K562 (cell line): Measurements from ENCODE around the gene MCC. TPM values are rescaled to one million over a fixed set of nuclear protein-coding genes. Genes with fewer than 3 reads are reported as not detected.

Experiments
- ATAC-seq: fragments of 200-7000 bp; cut with Tn5 transposase; 3 replicates; pipeline ENCODE4 v1.9.1; 2020; ENCODE audit warnings: moderate library complexity
- BruUV-seq: library from RNA; stranded (reverse); fragments of 400-500 nt; replicated peaks from 2 replicates; lab custom pipeline; 2021; lab: Mats Ljungman, UMichigan
- CTCF ChIA-PET: fragments of 300-600 bp; formaldehyde crosslinking; extraction: SDS; loops from one replicate; lab custom pipeline; 2021; ENCODE audit warnings: low intra/inter-chr PET ratio; lab: Yijun Ruan, JAX
- POLR2A ChIA-PET: fragments of 300-600, 350-650 bp; sonication (Branson Sonifier 250); formaldehyde crosslinking; extraction: SDS; loops from one replicate; lab custom pipeline; 2021; ENCODE audit warnings: antibody characterized with exemption, inconsistent platforms; lab: Yijun Ruan, JAX
- DNase-seq, 4 experiments: peaks; one replicate each; pipeline versions ENCODE4 v3.0.0 to v3.0.0-alpha.2; 2011 to 2018; ENCODE audit warnings: low spot score in 3 of 4, mixed read lengths in 3 of 4; ENCODE audit errors: extremely low read depth in 1 of 4
- FAIRE-seq: peaks from 2 replicates; lab custom pipeline; 2011; peaks lifted over from hg19 to GRCh38; lab: Jason Lieb, UNC
- H2AFZ ChIP-seq: 2 replicates; pipeline ENCODE4 v1.6.0; 2011; ENCODE audit warnings: low read depth, low read length, control low read depth, inconsistent platforms
- H3K27ac ChIP-seq: fragments of 200-600 bp; 3 replicates; pipeline ENCODE4 v1.8.0; 2011; ENCODE audit warnings: low read depth, mild to moderate bottlenecking, control low read depth, inconsistent platforms, low read length, moderate library complexity, mixed read lengths; ENCODE audit errors: extremely low read depth
- H3K27me3 ChIP-seq, 2 experiments: fragments of 300-600 bp in 1 of 2; 2 replicates in 1 of 2; 3 replicates in 1 of 2; pipeline versions ENCODE4 v1.6.0 to v1.8.0; 2011; ENCODE audit warnings: inconsistent platforms in 2 of 2, low read length in 2 of 2, mild to moderate bottlenecking in 1 of 2, mixed read lengths in 1 of 2, moderate library complexity in 1 of 2; ENCODE audit not compliant: control insufficient read depth in 2 of 2, insufficient read depth in 2 of 2
- H3K36me3 ChIP-seq: fragments of 300-600 bp; 3 replicates; pipeline ENCODE4 v1.8.0; 2011; ENCODE audit warnings: mild to moderate bottlenecking, low read length, inconsistent platforms; ENCODE audit not compliant: control insufficient read depth, insufficient read depth
- H3K4me1 ChIP-seq, 2 experiments: fragments of 200-600 bp in 1 of 2; replicated peaks in 1 of 2; 2 replicates in 1 of 2; 3 replicates in 1 of 2; pipeline versions ENCODE4 v1.5.1 to v1.8.0; 2011; ENCODE audit warnings: inconsistent platforms in 2 of 2, low read length in 2 of 2, mild to moderate bottlenecking in 1 of 2, mixed read lengths in 1 of 2, moderate library complexity in 1 of 2; ENCODE audit not compliant: control insufficient read depth in 2 of 2, insufficient read depth in 2 of 2
- H3K4me2 ChIP-seq: 2 replicates; pipeline ENCODE4 v1.6.1; 2011; ENCODE audit warnings: low read length, control low read depth, inconsistent platforms, mixed read lengths; ENCODE audit not compliant: insufficient read depth
- H3K4me3 ChIP-seq: fragments of 200-600 bp; sonication (generic), shearing (Covaris generic); 2 replicates; pipeline ENCODE4 v1.5.1; 2016; ENCODE audit warnings: control low read depth, inconsistent platforms
- H3K79me2 ChIP-seq: fragments of 200-600 bp; 3 replicates; pipeline ENCODE4 v1.8.0; 2011; ENCODE audit warnings: low read length, inconsistent platforms; ENCODE audit not compliant: control insufficient read depth, insufficient read depth
- H3K9ac ChIP-seq, 2 experiments: 2 replicates each; pipeline versions ENCODE4 v1.6.0 to v1.6.1; 2011; ENCODE audit warnings: low read depth in 2 of 2, low read length in 2 of 2, control low read depth in 1 of 2, inconsistent platforms in 1 of 2, mild to moderate bottlenecking in 1 of 2, mixed read lengths in 1 of 2; ENCODE audit not compliant: insufficient read depth in 1 of 2
- H3K9me1 ChIP-seq: one replicate; pipeline ENCODE4 v1.6.0; 2011; ENCODE audit warnings: inconsistent platforms, mild to moderate bottlenecking, low read length, moderate library complexity; ENCODE audit not compliant: control insufficient read depth, insufficient read depth
- H3K9me3 ChIP-seq: replicated peaks from 2 replicates; pipeline ENCODE4 v1.5.1; 2011; ENCODE audit warnings: low read depth, low read length, inconsistent platforms; ENCODE audit not compliant: control insufficient read depth, insufficient read depth
- H4K20me1 ChIP-seq: replicated peaks from 2 replicates; pipeline ENCODE4 v1.6.1; 2011; ENCODE audit warnings: low read length, inconsistent platforms, mixed read lengths; ENCODE audit not compliant: control insufficient read depth, insufficient read depth
- CCAR2 ChIP-seq: fragments of 200-400 bp; formaldehyde crosslinking; IDR thresholded peaks from 2 replicates; pipeline ENCODE4 v1.6.1; 2017; ENCODE audit warnings: mild to moderate bottlenecking, low read depth, low read length
- CREB1 ChIP-seq, 2 experiments: sonication (generic) in 1 of 2; formaldehyde crosslinking in 1 of 2; IDR thresholded peaks; 2 replicates each; pipeline versions ENCODE4 v1.6.1 to v1.8.0; 2012 to 2022; ENCODE audit warnings: inconsistent platforms in 1 of 2, mild to moderate bottlenecking in 1 of 2, missing genetic modification reagents in 1 of 2, moderate library complexity in 1 of 2
- HDAC3 ChIP-seq: fragments of 450-650 bp; IDR thresholded peaks from 2 replicates; pipeline ENCODE4 v1.6.1; 2018; ENCODE audit warnings: borderline replicate concordance, mild to moderate bottlenecking, moderate library complexity; ENCODE audit not compliant: partially characterized antibody
- HOXB6 ChIP-seq: fragments of 250-450 bp; sonication (Bioruptor Pico); IDR thresholded peaks from 2 replicates; pipeline ENCODE4 v1.5.1; 2022; ENCODE audit warnings: mild to moderate bottlenecking, borderline replicate concordance
- IFI16 ChIP-seq: fragments of 250-450 bp; sonication (Bioruptor Pico); IDR thresholded peaks from 2 replicates; pipeline ENCODE4 v2.1.2; 2022; ENCODE audit warnings: mild to moderate bottlenecking, inconsistent platforms
- MEIS2 ChIP-seq: fragments of 450-650 bp; IDR thresholded peaks from 2 replicates; pipeline ENCODE4 v1.6.1; 2014; ENCODE audit warnings: mild to moderate bottlenecking; ENCODE audit not compliant: partially characterized antibody
- PHF21A ChIP-seq: fragments of 450-650 bp; IDR thresholded peaks from 2 replicates; pipeline ENCODE4 v1.6.1; 2017; ENCODE audit warnings: low read depth, borderline replicate concordance
- PYGO2 ChIP-seq: fragments of 450-650 bp; IDR thresholded peaks from 2 replicates; pipeline ENCODE4 v1.6.1; 2016; ENCODE audit warnings: mild to moderate bottlenecking, missing genetic modification characterization, moderate library complexity, missing compliant biosample characterization
- RBM25 ChIP-seq: fragments of 200-400 bp; formaldehyde crosslinking; IDR thresholded peaks from 2 replicates; pipeline ENCODE4 v1.6.1; 2018; ENCODE audit warnings: low read length, low read depth, moderate library complexity; ENCODE audit not compliant: severe bottlenecking
- TAF9B ChIP-seq: fragments of 450-650 bp; IDR thresholded peaks from 2 replicates; pipeline ENCODE4 v1.6.1; 2018; ENCODE audit warnings: mild to moderate bottlenecking; ENCODE audit not compliant: partially characterized antibody
- ZFP36 ChIP-seq: fragments of 150-350 bp; IDR thresholded peaks from 2 replicates; pipeline ENCODE4 v1.6.1; 2018; ENCODE audit warnings: low read length, low read depth; ENCODE audit not compliant: partially characterized antibody
- ZNF121 ChIP-seq: sonication (generic); formaldehyde crosslinking; conservative IDR thresholded peaks from 2 replicates; pipeline ENCODE4 v1.8.0; 2022; ENCODE audit warnings: missing genetic modification reagents
- WGBS: fragments of 100-300 bp; shearing (Covaris generic); methylation state at CpG from one replicate; pipeline ENCODE4 v1.1.6; 2016; ENCODE audit warnings: low coverage, mixed read lengths; ENCODE audit not compliant: insufficient coverage; ENCODE audit errors: missing lambda C conversion rate; 5-methylcytosine and 5-hydroxymethylcytosine counted together
- in situ Hi-C: fragments of 300-500 bp; cut with MboI; formaldehyde crosslinking; loops from 4 replicates; pipeline ENCODE4 v1.15.0; 2018; ENCODE audit warnings: inconsistent platforms, mixed read lengths
- intact Hi-C: fragments of 100-400 bp; cut with micrococcal nuclease; formaldehyde crosslinking; loops from 2 replicates; pipeline ENCODE4 v1.14.2; 2022
- polyA plus RNA-seq, 8 experiments: library from polyadenylated mRNA; depleted of rRNA in 4 of 8; stranded (reverse) in 5 of 8; unstranded in 3 of 8; fragments of >200 nt; fragmentation: Nextera tagmentation in 2 of 8; fragmentation: Illumina TruSeq in 1 of 8; extraction: Ambion mirVana in 2 of 8; extraction: Trizol in 1 of 8; gene quantifications; 2 replicates each; pipeline versions ENCODE4 v1.2.1 to v1.2.3, GENCODE V29; 2011 to 2014; ENCODE audit warnings: inconsistent platforms in 1 of 8, missing spikeins in 1 of 8
- total RNA-seq, 7 experiments: library from RNA; depleted of rRNA in 6 of 7; stranded (reverse); fragments of >200 nt in 6 of 7; fragmentation: Illumina TruSeq in 2 of 7; extraction: Trizol in 2 of 7; gene quantifications; 2 replicates each; pipeline versions ENCODE4 v1.2.1 to v1.2.3, GENCODE V29; 2011 to 2021; ENCODE audit warnings: low replicate concordance in 1 of 7
- TF ChIP-seq, protein P1 (sequence below): fragments of 150-350 bp; conservative IDR thresholded peaks from 2 replicates; pipeline ENCODE4 v1.6.1; 2014; ENCODE audit warnings: low read length
- TF ChIP-seq, protein P2 (sequence below): fragments of 250-450 bp; sonication (Bioruptor Pico); IDR thresholded peaks from 2 replicates; pipeline ENCODE4 v1.4.0; 2020
- TF ChIP-seq, protein P3 (sequence below): fragments of 450-650 bp; IDR thresholded peaks from 2 replicates; pipeline ENCODE4 v1.6.1; 2016; ENCODE audit warnings: mild to moderate bottlenecking

Gene MCC
- total and polyA plus RNA-seq, 9 of the 15 experiments (the other 6 are each of a cell fraction or from before 2014, with no cell fraction given) = 0.04 to 0.24 (median 0.06) TPM; not detected in 1

DNA sequence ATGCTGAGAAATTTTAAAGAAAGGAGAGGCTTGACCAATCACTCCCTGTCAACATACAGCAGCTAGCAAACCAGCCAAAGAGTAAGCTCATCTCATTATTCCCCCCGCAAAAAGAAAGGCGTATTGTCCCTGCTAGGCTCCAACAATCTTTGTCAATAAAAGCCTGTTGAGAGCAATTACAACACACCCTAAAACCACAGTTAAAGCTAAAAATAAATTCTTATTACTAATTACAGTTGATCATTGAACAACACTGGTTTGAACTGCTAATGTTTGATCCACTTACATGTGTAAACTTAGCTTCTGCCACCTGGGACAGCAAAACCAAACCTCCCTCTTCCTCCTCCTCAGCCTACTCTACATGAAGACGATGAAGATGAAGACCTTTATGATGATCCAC, 204.7 kb downstream of the MCC start (continued):
- TF ChIP-seq, protein P1, sequence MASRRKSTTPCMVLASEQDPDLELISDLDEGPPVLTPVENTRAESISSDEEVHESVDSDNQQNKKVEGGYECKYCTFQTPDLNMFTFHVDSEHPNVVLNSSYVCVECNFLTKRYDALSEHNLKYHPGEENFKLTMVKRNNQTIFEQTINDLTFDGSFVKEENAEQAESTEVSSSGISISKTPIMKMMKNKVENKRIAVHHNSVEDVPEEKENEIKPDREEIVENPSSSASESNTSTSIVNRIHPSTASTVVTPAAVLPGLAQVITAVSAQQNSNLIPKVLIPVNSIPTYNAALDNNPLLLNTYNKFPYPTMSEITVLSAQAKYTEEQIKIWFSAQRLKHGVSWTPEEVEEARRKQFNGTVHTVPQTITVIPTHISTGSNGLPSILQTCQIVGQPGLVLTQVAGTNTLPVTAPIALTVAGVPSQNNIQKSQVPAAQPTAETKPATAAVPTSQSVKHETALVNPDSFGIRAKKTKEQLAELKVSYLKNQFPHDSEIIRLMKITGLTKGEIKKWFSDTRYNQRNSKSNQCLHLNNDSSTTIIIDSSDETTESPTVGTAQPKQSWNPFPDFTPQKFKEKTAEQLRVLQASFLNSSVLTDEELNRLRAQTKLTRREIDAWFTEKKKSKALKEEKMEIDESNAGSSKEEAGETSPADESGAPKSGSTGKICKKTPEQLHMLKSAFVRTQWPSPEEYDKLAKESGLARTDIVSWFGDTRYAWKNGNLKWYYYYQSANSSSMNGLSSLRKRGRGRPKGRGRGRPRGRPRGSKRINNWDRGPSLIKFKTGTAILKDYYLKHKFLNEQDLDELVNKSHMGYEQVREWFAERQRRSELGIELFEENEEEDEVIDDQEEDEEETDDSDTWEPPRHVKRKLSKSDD = no peak
- TF ChIP-seq TAF9B (no peak), HDAC3 (no peak), IFI16 (CRISPR knock-in tag) (no peak), CCAR2 (no peak)

DNA sequence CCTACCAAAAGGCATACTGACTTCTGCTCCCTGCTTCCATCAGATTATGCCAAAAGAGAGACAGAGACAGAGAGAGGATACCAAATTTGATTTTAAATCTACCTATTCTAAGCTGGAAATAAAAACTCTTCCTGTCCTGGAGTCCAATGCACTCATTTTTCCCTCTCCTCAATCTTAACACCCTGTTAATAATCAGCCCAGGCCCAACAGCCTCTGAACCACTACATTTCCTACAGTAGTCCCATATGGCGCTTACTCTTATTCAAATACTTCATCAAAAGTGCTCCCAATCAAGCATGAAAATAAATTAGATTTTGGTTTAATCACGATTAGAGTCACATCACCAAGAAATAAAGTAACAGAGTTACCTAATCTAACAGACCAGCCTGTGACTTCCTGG, 205.8 kb downstream of the MCC start:
- no peaks in the 10 kb centered on the region for H3K9me1 ChIP-seq
- no peak overlapping the region for H3K27ac ChIP-seq
- H3K4me2 ChIP-seq = no peak overlapping the region
- H3K9me3 ChIP-seq = no peaks in the 10 kb centered on the region
- no peaks in the 10 kb centered on the region for H3K36me3 ChIP-seq
- CTCF ChIA-PET = no interaction called here
- H3K4me1 ChIP-seq = no peaks in the 10 kb centered on the region; a peak in 1 of 5 replicates
- POLR2A ChIA-PET = interaction anchor here (0.7 kb wide), 1 partner anchor 36 kb away, joined by 3 read pairs; no protein-coding TSS in a partner anchor
- TF ChIP-seq RBM25 (no peak), CREB1 (IDR thresholded peaks at IDR 0.05) (no peak), CREB1 (CRISPR knock-in tag; IDR thresholded peaks at IDR 0.05) (no peak), MEIS2 (no peak), PYGO2 (tag) (no peak), ZNF121 (no peak), PHF21A (no peak), ZFP36 (no peak), HOXB6 (CRISPR knock-in tag) (no peak)
- TF ChIP-seq, protein P2, sequence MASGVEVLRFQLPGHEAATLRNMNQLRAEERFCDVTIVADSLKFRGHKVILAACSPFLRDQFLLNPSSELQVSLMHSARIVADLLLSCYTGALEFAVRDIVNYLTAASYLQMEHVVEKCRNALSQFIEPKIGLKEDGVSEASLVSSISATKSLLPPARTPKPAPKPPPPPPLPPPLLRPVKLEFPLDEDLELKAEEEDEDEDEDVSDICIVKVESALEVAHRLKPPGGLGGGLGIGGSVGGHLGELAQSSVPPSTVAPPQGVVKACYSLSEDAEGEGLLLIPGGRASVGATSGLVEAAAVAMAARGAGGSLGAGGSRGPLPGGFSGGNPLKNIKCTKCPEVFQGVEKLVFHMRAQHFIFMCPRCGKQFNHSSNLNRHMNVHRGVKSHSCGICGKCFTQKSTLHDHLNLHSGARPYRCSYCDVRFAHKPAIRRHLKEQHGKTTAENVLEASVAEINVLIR (CRISPR knock-in tag) = no peak
- TF ChIP-seq, protein P3, sequence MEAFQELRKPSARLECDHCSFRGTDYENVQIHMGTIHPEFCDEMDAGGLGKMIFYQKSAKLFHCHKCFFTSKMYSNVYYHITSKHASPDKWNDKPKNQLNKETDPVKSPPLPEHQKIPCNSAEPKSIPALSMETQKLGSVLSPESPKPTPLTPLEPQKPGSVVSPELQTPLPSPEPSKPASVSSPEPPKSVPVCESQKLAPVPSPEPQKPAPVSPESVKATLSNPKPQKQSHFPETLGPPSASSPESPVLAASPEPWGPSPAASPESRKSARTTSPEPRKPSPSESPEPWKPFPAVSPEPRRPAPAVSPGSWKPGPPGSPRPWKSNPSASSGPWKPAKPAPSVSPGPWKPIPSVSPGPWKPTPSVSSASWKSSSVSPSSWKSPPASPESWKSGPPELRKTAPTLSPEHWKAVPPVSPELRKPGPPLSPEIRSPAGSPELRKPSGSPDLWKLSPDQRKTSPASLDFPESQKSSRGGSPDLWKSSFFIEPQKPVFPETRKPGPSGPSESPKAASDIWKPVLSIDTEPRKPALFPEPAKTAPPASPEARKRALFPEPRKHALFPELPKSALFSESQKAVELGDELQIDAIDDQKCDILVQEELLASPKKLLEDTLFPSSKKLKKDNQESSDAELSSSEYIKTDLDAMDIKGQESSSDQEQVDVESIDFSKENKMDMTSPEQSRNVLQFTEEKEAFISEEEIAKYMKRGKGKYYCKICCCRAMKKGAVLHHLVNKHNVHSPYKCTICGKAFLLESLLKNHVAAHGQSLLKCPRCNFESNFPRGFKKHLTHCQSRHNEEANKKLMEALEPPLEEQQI = no peak
- H4K20me1 ChIP-seq = 0 out of 2 replicates have a peak, but pooled peaks cover 4% of the 10 kb centered on the region
- no peak overlapping the region for H3K9ac ChIP-seq
- no TSS peak for BruUV-seq
- H2AFZ ChIP-seq = no peak overlapping the region
- WGBS = 0% methylated on average over 2 of the region's 2 CpGs
- in situ Hi-C loops = no loop called here
- no peaks in the 10 kb centered on the region for H3K79me2 ChIP-seq
- no peak for DNase-seq
- no peak for FAIRE-seq
- intact Hi-C loops = no loop called here
- H3K4me3 ChIP-seq = no peak overlapping the region
- ATAC-seq = no peak
- H3K27me3 ChIP-seq = peaks cover 0 to 5% of the 10 kb centered on the region in 2 experiments; a peak in 2 of 5 replicates
